HCT116 (cell line): ENCODE data around the gene RBM20. TPM values are rescaled to one million over a fixed set of nuclear protein-coding genes. Genes with fewer than 3 reads are reported as not detected.

ENCODE experiments used
- ATAC-seq: fragments of 200-7000 bp; cut with Tn5 transposase; 2 replicates; pipeline ENCODE4 v1.9.1; 2020; ENCODE audit warnings: mild to moderate bottlenecking, moderate library complexity
- BruUV-seq: library from RNA; stranded (reverse); fragments of 400-500 nt; replicated peaks from 2 replicates; lab custom pipeline; 2021; lab: Mats Ljungman, UMichigan
- CTCF ChIA-PET: fragments of 300-600 bp; sonication (Branson Sonifier 250); formaldehyde crosslinking; loops from one replicate; lab custom pipeline; 2021; ENCODE audit warnings: antibody characterized with exemption; lab: Charles Lee
- POLR2A ChIA-PET: fragments of 300-600, 350-600 bp; sonication (Branson Sonifier 250); formaldehyde crosslinking; loops from one replicate; lab custom pipeline; 2021; ENCODE audit warnings: antibody characterized with exemption; lab: Charles Lee
- RAD21 ChIA-PET, 2 experiments: fragments of 300-600 bp; sonication (Branson Sonifier 250); formaldehyde crosslinking; loops; one replicate each; lab custom pipeline; 2023; ENCODE audit warnings: low total read pairs in 2 of 2; ENCODE audit not compliant: uncharacterized antibody in 2 of 2, unreplicated experiment in 2 of 2, low non-redundant PET in 1 of 2; lab: Charles Lee
- DNase-seq: peaks from one replicate; pipeline ENCODE4 v3.0.0-alpha.2; 2010; ENCODE audit warnings: low read depth, low spot score
- H2AFZ ChIP-seq: fragments of 200-600 bp; shearing (Covaris generic), sonication (generic); 2 replicates; pipeline ENCODE4 v1.6.1; 2017; ENCODE audit warnings: low read depth, mixed run types, mixed read lengths, antibody characterized with exemption, low read length; ENCODE audit not compliant: poor library complexity, severe bottlenecking
- H3K27ac ChIP-seq: 2 replicates; pipeline ENCODE4 v1.5.1; 2012; ENCODE audit warnings: low read depth, low read length
- H3K27me3 ChIP-seq: fragments of 200-600 bp; sonication (generic); 2 replicates; pipeline ENCODE4 v1.6.1; 2016; ENCODE audit warnings: mixed run types, low read length, mixed read lengths; ENCODE audit not compliant: insufficient read depth
- H3K36me3 ChIP-seq, 2 experiments: fragments of 200-500 bp in 1 of 2; fragments of 200-600 bp in 1 of 2; sonication (Bioruptor generic) in 1 of 2; sonication (generic) in 1 of 2; 2 replicates each; pipeline versions ENCODE4 v1.5.1 to v1.6.1; 2014 to 2016; ENCODE audit warnings: low read length in 2 of 2, inconsistent platforms in 1 of 2, mixed read lengths in 1 of 2, mixed run types in 1 of 2; ENCODE audit not compliant: insufficient read depth in 2 of 2, control insufficient read depth in 1 of 2
- H3K4me1 ChIP-seq, 2 experiments: fragments of 200-600 bp in 1 of 2; sonication (generic) in 1 of 2; 2 replicates each; pipeline versions ENCODE4 v1.5.1 to v1.6.1; 2012 to 2017; ENCODE audit warnings: low read length in 2 of 2, inconsistent platforms in 1 of 2, mild to moderate bottlenecking in 1 of 2, mixed read lengths in 1 of 2, mixed run types in 1 of 2, moderate library complexity in 1 of 2; ENCODE audit not compliant: insufficient read depth in 2 of 2, control insufficient read depth in 1 of 2
- H3K4me2 ChIP-seq: fragments of 200-600 bp; sonication (generic); 2 replicates; pipeline ENCODE4 v1.6.1; 2017; ENCODE audit warnings: mixed run types, low read length, mixed read lengths
- H3K4me3 ChIP-seq, 2 experiments: fragments of 200-600 bp in 1 of 2; sonication (generic) in 1 of 2; replicated peaks in 1 of 2; 2 replicates each; pipeline ENCODE4 v1.5.1; 2011 to 2016; ENCODE audit warnings: low read length in 2 of 2, control low read depth in 1 of 2, low read depth in 1 of 2, mild to moderate bottlenecking in 1 of 2, mixed read lengths in 1 of 2, mixed run types in 1 of 2
- H3K79me2 ChIP-seq: fragments of 200-600 bp; sonication (generic); 2 replicates; pipeline ENCODE4 v1.6.1; 2017; ENCODE audit warnings: mild to moderate bottlenecking, mixed run types, low read length, moderate library complexity, mixed read lengths; ENCODE audit not compliant: insufficient read depth
- H3K9ac ChIP-seq: fragments of 200-600 bp; sonication (generic); 2 replicates; pipeline ENCODE4 v1.6.1; 2016; ENCODE audit warnings: low read length, mixed read lengths
- H3K9me2 ChIP-seq: fragments of 200-600 bp; sonication (generic), shearing (Covaris generic); 2 replicates; pipeline ENCODE4 v1.6.1; 2017; ENCODE audit warnings: mixed run types, mild to moderate bottlenecking, moderate library complexity; ENCODE audit not compliant: insufficient read depth
- H3K9me3 ChIP-seq, 2 experiments: fragments of 200-500 bp in 1 of 2; fragments of 200-600 bp in 1 of 2; sonication (Bioruptor generic) in 1 of 2; sonication (generic) in 1 of 2; 2 replicates each; pipeline ENCODE4 v1.6.1; 2014 to 2017; ENCODE audit warnings: low read length in 2 of 2, mixed read lengths in 2 of 2, inconsistent platforms in 1 of 2, low read depth in 1 of 2, mild to moderate bottlenecking in 1 of 2, mixed run types in 1 of 2, moderate library complexity in 1 of 2; ENCODE audit not compliant: control insufficient read depth in 1 of 2, insufficient read depth in 1 of 2
- H4K20me1 ChIP-seq: fragments of 200-600 bp; sonication (generic), shearing (Covaris generic); 2 replicates; pipeline ENCODE4 v1.6.1; 2017; ENCODE audit warnings: mixed run types, mild to moderate bottlenecking, moderate library complexity; ENCODE audit not compliant: insufficient read depth
- CBX3 ChIP-seq: IDR thresholded peaks from 2 replicates; pipeline ENCODE4 v1.6.1; 2012; ENCODE audit warnings: low read depth
- CEBPB ChIP-seq: IDR thresholded peaks from 2 replicates; pipeline ENCODE4 v1.6.1; 2012; ENCODE audit warnings: low read depth
- CTCF ChIP-seq, 3 experiments: fragments of 200-600 bp in 1 of 3; sonication (generic) in 1 of 3; IDR thresholded peaks in 2 of 3; conservative IDR thresholded peaks in 1 of 3; 2 replicates each; pipeline ENCODE4 v1.5.1; 2012 to 2017; ENCODE audit warnings: low read depth in 2 of 3, low read length in 2 of 3, antibody characterized with exemption in 1 of 3, borderline replicate concordance in 1 of 3, control low read depth in 1 of 3, mild to moderate bottlenecking in 1 of 3, mixed read lengths in 1 of 3, mixed run types in 1 of 3, moderate library complexity in 1 of 3; ENCODE audit not compliant: insufficient read depth in 1 of 3
- EGR1 ChIP-seq: IDR thresholded peaks from 2 replicates; pipeline ENCODE4 v1.6.1; 2012; ENCODE audit warnings: low read depth
- ELF1 ChIP-seq: IDR thresholded peaks from 2 replicates; pipeline ENCODE4 v1.6.1; 2012; ENCODE audit warnings: low read depth, borderline replicate concordance
- EZH2 ChIP-seq: fragments of 200-600 bp; sonication (generic); IDR thresholded peaks from 2 replicates; pipeline ENCODE4 v1.6.1; 2017; ENCODE audit warnings: antibody characterized with exemption, mixed run types
- FOSL1 ChIP-seq: IDR thresholded peaks from 2 replicates; pipeline ENCODE4 v1.6.1; 2012; ENCODE audit warnings: low read depth
- JUND ChIP-seq: IDR thresholded peaks from 2 replicates; pipeline ENCODE4 v1.6.1; 2012
- MAX ChIP-seq: IDR thresholded peaks from 2 replicates; pipeline ENCODE4 v1.6.1; 2012
- POLR2A ChIP-seq: IDR thresholded peaks from 2 replicates; pipeline ENCODE4 v1.7.0; 2011; ENCODE audit warnings: borderline replicate concordance; ENCODE audit not compliant: insufficient read depth, insufficient read length; ENCODE audit errors: extremely low read depth
- RAD21 ChIP-seq: IDR thresholded peaks from 2 replicates; pipeline ENCODE4 v1.6.1; 2012; ENCODE audit warnings: low read depth, mild to moderate bottlenecking
- SP1 ChIP-seq: IDR thresholded peaks from 2 replicates; pipeline ENCODE4 v1.6.1; 2012; ENCODE audit warnings: low read depth
- YY1 ChIP-seq: IDR thresholded peaks from 2 replicates; pipeline ENCODE4 v1.6.1; 2011; ENCODE audit warnings: low read length, low read depth, moderate library complexity, mild to moderate bottlenecking; ENCODE audit not compliant: insufficient replicate concordance; ENCODE audit errors: extremely low read depth
- ZFX ChIP-seq: fragments of 450-650 bp; IDR thresholded peaks from 2 replicates; pipeline ENCODE4 v1.6.1; 2017
- ZNF274 ChIP-seq: fragments of 200-500 bp; sonication (Bioruptor generic); IDR thresholded peaks from 2 replicates; pipeline ENCODE4 v1.6.1; 2014; ENCODE audit warnings: mild to moderate bottlenecking, low read depth, low read length, inconsistent platforms
- intact Hi-C: fragments of 100-400 bp; cut with micrococcal nuclease; formaldehyde crosslinking; loops from 2 replicates; pipeline ENCODE4 v1.10.0; 2022
- total RNA-seq: library from RNA; stranded (reverse); gene quantifications from one replicate; pipeline ENCODE4 v1.2.1, GENCODE V29; 2021; ENCODE audit not compliant: unreplicated experiment

Gene RBM20
- total RNA-seq, 1 experiment from 2014 or later: 2.0 TPM

GRCh38 chr10:110834629-110835301 is 190.6 kb downstream of the RBM20 start:
- ChIA-PET CTCF (no interaction called here), RAD21 (no interaction called here), POLR2A (no interaction called here)
- Histone ChIP-seq H3K4me2 (no peak overlapping the region), H3K9me3 (no peaks in the 10 kb centered on the region), H3K9ac (no peak overlapping the region), H2AFZ (no peak overlapping the region), H3K79me2 (no peaks in the 10 kb centered on the region), H3K27ac (no peak overlapping the region), H4K20me1 (no peaks in the 10 kb centered on the region), H3K27me3 (no peaks in the 10 kb centered on the region)
- intact Hi-C loops: no loop called here
- DNase-seq: no peak
- TF ChIP-seq FOSL1: no peak
- TF ChIP-seq EZH2: no peak
- no peak for TF ChIP-seq POLR2A
- no peak for TF ChIP-seq JUND
- TF ChIP-seq ZNF274: no peak
- TF ChIP-seq RAD21: no peak
- no peak for TF ChIP-seq CEBPB
- no peak for TF ChIP-seq CBX3
- no peak for TF ChIP-seq ELF1
- no peak for TF ChIP-seq CTCF (IDR thresholded peaks at IDR 0.05 in 2 of 3, conservative IDR thresholded peaks at IDR 0.05 in 1 of 3; ENCODE audit: borderline replicate concordance in 1 of 3, insufficient read depth in 1 of 3, low read depth in 2 of 3, low read length in 2 of 3)
- TF ChIP-seq MAX: no peak
- TF ChIP-seq YY1: no peak
- TF ChIP-seq SP1: no peak
- TF ChIP-seq EGR1: no peak
- TF ChIP-seq ZFX: no peak
- TF ChIP-seq, all 23 proteins: peak for 0
- Histone ChIP-seq H3K4me3 (no peak overlapping the region), H3K4me1 (no peaks in the 10 kb centered on the region), H3K36me3 (no peaks in the 10 kb centered on the region), H3K9me2 (no peaks in the 10 kb centered on the region)
- BruUV-seq: no TSS peak
- no peak for ATAC-seq
